Measurements from ENCODE around the gene RGMA. TPM values are rescaled to one million over a fixed set of nuclear protein-coding genes. Genes with fewer than 3 reads are reported as not detected.

RGMA gene
- total and polyA plus RNA-seq, 12 donors: 0.28 to 9.0 (median 3.3) TPM

DNA sequence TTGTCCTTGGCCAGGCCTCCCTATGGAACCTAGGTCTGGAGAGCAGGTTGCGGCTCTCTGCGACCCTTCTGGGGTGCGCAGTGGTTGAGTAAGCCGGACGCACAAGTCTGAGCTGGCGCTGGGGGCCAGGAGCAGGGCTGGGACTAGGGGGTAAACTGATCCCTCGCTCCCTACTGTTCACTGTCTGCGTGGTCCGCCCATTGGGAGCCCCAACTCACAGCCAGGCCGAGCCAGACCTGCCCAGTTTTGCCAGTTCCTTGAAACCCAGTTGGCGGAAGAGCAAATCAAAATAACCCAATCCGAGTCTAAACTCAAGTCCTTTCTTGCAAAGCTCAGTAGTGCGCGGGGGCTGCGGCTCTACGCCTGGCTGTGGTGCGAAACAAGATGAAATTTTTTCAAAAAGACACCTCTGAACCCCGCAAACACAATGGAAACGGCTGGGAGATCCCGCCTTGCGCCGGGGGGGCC, 17.5 kb downstream of the RGMA start:
- DNase-seq: no peak
- Histone ChIP-seq H3K36me3 (replicated peaks in 1 of 2) (no peaks in the 10 kb centered on the region), H3K4me1 (replicated peaks in 1 of 2) (peaks cover 0 to 13% of the 10 kb centered on the region in 2 donors), H3K27me3 (peaks cover 12% of the 10 kb centered on the region), H3K4me3 (peak overlapping the region in 1 of 4 donors; percentile 66), H3K27ac (peak overlapping the region in 1 of 5 donors; percentile 54), H3K9me3 (replicated peaks in 1 of 3) (no peaks in the 10 kb centered on the region)
- WGBS, 4 donors: 44 to 60% (median 53%) methylated on average over 14 to 22 of the region's 22 CpGs
- intact Hi-C loops (cut with DNase I): no loop called here
- TF ChIP-seq POLR2A (IDR thresholded peaks at IDR 0.05): no peak
- TF ChIP-seq, protein P1, sequence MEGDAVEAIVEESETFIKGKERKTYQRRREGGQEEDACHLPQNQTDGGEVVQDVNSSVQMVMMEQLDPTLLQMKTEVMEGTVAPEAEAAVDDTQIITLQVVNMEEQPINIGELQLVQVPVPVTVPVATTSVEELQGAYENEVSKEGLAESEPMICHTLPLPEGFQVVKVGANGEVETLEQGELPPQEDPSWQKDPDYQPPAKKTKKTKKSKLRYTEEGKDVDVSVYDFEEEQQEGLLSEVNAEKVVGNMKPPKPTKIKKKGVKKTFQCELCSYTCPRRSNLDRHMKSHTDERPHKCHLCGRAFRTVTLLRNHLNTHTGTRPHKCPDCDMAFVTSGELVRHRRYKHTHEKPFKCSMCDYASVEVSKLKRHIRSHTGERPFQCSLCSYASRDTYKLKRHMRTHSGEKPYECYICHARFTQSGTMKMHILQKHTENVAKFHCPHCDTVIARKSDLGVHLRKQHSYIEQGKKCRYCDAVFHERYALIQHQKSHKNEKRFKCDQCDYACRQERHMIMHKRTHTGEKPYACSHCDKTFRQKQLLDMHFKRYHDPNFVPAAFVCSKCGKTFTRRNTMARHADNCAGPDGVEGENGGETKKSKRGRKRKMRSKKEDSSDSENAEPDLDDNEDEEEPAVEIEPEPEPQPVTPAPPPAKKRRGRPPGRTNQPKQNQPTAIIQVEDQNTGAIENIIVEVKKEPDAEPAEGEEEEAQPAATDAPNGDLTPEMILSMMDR (IDR thresholded peaks at IDR 0.05): no peak

- intact Hi-C loops (cut with DNase I): no loop called here
- Histone ChIP-seq H3K27ac (no peak overlapping the region), H3K4me3 (peak overlapping the region in 1 of 4 donors; percentile 66), H3K36me3 (replicated peaks in 1 of 2) (no peaks in the 10 kb centered on the region), H3K27me3 (peaks cover 12% of the 10 kb centered on the region), H3K4me1 (replicated peaks in 1 of 2) (peaks cover 0 to 13% of the 10 kb centered on the region in 2 donors), H3K9me3 (replicated peaks in 1 of 3) (no peaks in the 10 kb centered on the region)
- TF ChIP-seq, protein P1 (IDR thresholded peaks at IDR 0.05): no peak
- no peak for TF ChIP-seq POLR2A (IDR thresholded peaks at IDR 0.05)
- DNase-seq: no peak
- 64 to 86% (median 77%) methylated on average over 10 of the region's 10 CpGs for WGBS, 4 donors
These were observed 18.3 kb downstream of the RGMA start for GRCh38 chr15:93070551-93071296.

GRCh38 chr15:93070132-93070531, 18.9 kb downstream of the RGMA start:
- intact Hi-C loops (cut with DNase I): no loop called here

DNA sequence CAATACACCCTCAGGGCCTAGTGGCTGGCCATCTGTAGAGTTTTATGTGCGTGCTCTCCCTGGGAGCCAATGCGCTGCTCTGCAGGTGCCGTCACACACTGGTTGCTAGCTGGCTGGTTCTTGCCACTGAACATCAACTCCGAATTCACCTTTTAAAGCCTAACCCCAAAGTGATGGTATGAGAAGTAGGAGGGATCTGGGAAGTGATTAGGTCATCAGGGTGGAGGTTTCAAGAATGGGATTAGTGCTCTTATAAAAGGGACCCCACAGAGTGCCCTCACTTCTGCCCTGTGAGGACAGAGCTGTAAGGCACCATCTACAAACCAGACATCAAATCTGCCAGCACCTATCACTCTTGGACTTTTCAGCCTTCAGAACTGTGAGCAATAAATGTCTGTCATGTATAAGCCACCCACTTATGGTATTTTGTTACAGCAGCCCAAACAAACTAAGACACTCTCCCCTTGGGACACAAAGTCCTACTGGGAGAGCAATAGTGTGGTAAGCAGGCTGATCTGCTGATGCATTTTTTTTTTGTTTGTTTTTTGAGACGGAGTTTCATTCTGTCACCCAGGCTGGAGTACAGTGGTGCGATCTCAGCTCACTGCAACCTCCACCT, 20.3 kb downstream of the RGMA start:
- Histone ChIP-seq H3K4me1 (replicated peaks in 1 of 2) (peaks cover 0 to 13% of the 10 kb centered on the region in 2 donors), H3K27ac (no peak overlapping the region), H3K27me3 (peaks cover 11% of the 10 kb centered on the region), H3K36me3 (replicated peaks in 1 of 2) (no peaks in the 10 kb centered on the region), H3K9me3 (replicated peaks in 1 of 3) (no peaks in the 10 kb centered on the region), H3K4me3 (no peak overlapping the region)
- intact Hi-C loops (cut with DNase I): no loop called here
- no peak for TF ChIP-seq POLR2A (IDR thresholded peaks at IDR 0.05)
- TF ChIP-seq, protein P1 (IDR thresholded peaks at IDR 0.05): no peak
- 89 to 95% (median 93%) methylated on average over 6 of the region's 6 CpGs for WGBS, 4 donors
- no peak for DNase-seq

More at GRCh38 chr15:93070132-93070531, 18.9 kb downstream of the RGMA start:
- Histone ChIP-seq H3K4me1 (replicated peaks in 1 of 2) (peaks cover 0 to 13% of the 10 kb centered on the region in 2 donors), H3K27me3 (peaks cover 12% of the 10 kb centered on the region), H3K4me3 (no peak overlapping the region), H3K9me3 (replicated peaks in 1 of 3) (no peaks in the 10 kb centered on the region), H3K36me3 (replicated peaks in 1 of 2) (no peaks in the 10 kb centered on the region), H3K27ac (no peak overlapping the region)
- DNase-seq: no peak
- 80 to 90% (median 86%) methylated on average over 10 of the region's 10 CpGs for WGBS, 4 donors
- no peak for TF ChIP-seq POLR2A (IDR thresholded peaks at IDR 0.05)
- TF ChIP-seq, protein P1 (IDR thresholded peaks at IDR 0.05): no peak

Measured in adrenal gland (tissue), 12 donors.